ENCODE results near the gene RTL10.

RTL10 gene

DNA sequence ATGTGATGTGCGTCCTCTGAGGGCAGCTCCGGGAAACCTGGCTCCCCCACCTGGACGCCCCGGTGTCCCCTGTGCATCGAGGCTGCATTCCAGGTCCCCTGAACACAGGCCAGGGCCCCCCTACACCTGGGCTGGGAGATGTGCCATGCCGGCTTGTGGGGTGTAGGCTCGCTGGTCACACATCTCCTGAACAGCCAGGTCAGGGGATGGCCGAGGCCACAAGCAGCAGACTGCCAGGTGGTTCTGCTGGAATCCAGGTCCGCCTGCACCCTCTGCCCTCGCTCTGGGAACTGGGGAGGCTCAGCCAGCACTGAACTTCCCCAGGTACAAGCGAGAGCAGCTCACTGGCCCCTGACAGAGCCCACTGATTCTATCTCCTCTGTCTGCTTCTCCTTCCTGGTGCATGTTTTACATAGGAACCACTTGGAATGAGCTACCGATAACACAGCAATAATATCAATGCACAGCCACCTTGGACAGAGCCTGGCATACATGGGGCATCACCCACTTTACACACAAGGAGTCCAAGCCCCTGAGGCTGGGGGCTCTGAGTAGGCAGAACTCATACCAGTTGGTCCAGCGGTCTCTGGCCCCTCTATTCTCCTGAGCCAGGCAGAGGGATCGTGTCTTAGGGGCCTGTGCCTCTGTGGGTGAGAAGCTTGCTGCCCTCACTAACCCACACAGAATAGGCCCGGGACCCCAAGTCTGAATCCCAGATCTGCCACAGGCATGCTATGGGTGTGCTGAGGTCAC, 47.3 kb downstream of the RTL10 start:
- DNase-seq: no peak

DNA sequence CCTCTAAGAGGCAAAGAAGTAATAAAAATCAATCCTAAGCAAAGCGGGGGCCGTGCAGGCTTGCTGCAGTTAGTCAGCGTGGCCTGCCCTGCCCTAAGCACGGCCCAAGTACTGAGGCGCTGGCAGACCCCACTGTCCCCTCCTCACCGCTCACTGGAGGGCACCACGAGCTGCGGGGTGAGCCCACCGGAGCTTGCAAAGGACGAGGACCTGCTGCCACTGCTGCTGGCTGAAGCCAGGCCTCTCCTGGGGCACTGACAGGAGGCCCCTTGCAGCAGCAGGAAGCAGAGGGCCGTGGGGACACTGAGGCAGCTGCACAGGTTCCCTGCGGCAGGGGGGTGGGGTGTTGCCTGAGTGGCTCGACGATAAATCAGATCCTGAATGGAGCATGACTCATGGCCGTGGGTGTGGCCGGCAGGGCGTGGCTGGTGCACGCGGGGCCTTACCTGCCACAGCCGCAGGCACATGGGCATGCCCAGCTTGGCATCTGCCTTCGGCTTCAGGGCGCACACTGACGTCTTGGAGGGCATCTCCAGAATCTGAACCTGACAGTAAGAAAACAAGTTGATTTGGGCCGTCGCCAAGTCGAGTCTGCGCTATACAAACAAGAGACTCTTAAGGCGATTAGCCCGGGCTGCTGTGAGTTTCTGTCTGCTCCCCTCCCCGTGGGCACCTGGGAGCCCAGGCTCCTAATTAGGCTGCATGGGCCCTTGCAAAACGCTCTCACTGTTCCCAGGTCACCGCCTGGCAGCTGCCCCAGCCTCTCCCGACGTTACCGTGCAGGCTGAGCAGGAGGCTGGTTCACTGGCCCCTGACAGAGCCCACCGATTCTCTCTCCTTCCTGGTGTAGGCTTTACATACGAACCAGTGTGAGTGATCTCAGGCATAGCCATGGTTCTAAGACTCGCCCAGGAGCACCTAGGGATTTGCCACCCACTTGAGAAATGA, 48.2 kb downstream of the RTL10 start:
- DNase-seq: peak in 1 of 2 experiments; percentile 45

DNA sequence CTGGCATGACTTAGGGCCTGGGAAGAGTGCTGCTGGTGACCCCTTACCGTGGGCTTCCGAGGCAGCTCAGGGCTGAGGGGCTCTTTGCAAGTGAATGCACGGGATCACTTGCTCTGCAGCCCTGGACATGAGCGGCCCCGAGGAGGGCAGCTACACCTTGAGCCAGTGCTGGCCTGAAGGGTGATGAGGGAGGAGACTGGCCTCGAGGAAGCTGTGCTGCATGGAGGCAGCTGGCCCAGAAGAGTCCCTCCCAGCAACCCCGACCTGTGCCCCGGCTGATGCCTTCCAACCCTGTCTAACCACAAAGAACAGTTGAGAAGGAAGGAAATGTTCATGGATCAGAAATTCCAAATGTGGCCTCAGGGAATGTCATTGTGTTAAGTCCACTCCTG, 48.9 kb downstream of the RTL10 start:
- no peak for DNase-seq

All from NCI-H187 (cell line).